Measurements from ENCODE around the gene MPRIP. TPM values are rescaled to one million over a fixed set of nuclear protein-coding genes. Genes with fewer than 3 reads are reported as not detected.

Gene MPRIP
- polyA plus RNA-seq, 1 of the 3 experiments (the other 2 are of a cell fraction) = 64.4 TPM

DNA sequence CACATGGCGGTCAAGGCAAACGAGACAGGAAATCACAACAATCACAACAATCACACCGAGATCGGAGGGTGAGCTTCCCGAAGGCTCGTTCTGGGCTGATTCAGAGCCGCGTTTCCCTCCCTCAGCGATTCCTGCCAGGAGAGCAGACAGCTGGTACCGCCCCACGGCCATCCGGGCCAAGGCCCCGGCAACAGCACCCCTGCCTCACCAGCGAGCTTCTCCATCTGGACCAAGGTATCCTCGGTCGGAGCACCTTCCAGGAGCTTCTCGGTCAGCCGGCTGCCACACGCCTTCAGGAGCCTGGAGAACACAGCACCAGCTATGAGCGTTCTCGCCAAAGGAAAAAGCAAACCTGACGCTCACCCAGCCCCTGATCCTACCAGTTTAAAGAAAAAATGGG lies 179.1 kb downstream of the MPRIP start (continued):
- TF ChIP-seq, protein P1, sequence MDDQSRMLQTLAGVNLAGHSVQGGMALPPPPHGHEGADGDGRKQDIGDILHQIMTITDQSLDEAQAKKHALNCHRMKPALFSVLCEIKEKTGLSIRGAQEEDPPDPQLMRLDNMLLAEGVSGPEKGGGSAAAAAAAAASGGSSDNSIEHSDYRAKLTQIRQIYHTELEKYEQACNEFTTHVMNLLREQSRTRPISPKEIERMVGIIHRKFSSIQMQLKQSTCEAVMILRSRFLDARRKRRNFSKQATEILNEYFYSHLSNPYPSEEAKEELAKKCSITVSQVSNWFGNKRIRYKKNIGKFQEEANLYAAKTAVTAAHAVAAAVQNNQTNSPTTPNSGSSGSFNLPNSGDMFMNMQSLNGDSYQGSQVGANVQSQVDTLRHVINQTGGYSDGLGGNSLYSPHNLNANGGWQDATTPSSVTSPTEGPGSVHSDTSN (IDR thresholded peaks at IDR 0.05) = no peak
- TF ChIP-seq FOXJ3 (CRISPR knock-in tag; IDR thresholded peaks at IDR 0.05) = no peak
- TF ChIP-seq, protein P2, sequence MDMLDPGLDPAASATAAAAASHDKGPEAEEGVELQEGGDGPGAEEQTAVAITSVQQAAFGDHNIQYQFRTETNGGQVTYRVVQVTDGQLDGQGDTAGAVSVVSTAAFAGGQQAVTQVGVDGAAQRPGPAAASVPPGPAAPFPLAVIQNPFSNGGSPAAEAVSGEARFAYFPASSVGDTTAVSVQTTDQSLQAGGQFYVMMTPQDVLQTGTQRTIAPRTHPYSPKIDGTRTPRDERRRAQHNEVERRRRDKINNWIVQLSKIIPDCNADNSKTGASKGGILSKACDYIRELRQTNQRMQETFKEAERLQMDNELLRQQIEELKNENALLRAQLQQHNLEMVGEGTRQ (IDR thresholded peaks at IDR 0.05; ENCODE audit: borderline replicate concordance, low read depth, low read length) = no peak
- no peak for TF ChIP-seq NRF1 (IDR thresholded peaks at IDR 0.05; ENCODE audit: low read depth, low read length)
- no peak for TF ChIP-seq EZH2phosphoT487 (IDR thresholded peaks at IDR 0.05; ENCODE audit: borderline replicate concordance, low read depth)
- no peak for TF ChIP-seq SIN3A (IDR thresholded peaks at IDR 0.05; ENCODE audit: borderline replicate concordance, low read depth, low read length)
- TF ChIP-seq TAF1 (IDR thresholded peaks at IDR 0.05; ENCODE audit: borderline replicate concordance, low read depth, low read length) = no peak

DNA sequence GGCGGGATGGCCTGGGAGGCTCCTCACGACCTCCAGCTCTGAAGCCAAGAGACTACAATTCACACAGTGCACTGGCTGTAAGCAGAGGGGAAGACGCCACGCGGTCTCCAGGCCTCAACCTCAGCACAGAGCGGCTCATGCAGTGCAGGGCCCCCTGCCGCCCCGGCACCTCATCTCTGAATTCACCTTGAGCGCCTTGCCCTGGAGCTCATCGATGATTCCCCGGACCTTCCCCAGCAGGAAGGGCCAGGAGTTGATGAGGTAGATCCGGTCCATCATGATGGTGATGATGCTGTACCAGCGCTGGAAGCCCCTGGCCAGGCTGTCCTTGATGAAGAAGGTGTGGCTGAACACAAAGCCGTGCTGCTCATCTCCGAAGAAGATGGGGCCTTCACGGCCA lies 181.5 kb downstream of the MPRIP start:
- H3K9ac ChIP-seq = no peak overlapping the region
- no peaks in the 10 kb centered on the region for H3K4me1 ChIP-seq (ENCODE audit: control insufficient read depth in 1 of 2, insufficient read depth in 2 of 2, low read depth in 1 of 2, low read length in 1 of 2)
- no peaks in the 10 kb centered on the region for H3F3A ChIP-seq (replicated peaks; ENCODE audit: insufficient read depth)
- TF ChIP-seq TAF1 (IDR thresholded peaks at IDR 0.05; ENCODE audit: borderline replicate concordance, low read depth, low read length) = no peak
- TF ChIP-seq TCF12 (IDR thresholded peaks at IDR 0.05) = no peak
- no peak for TF ChIP-seq RFX5 (IDR thresholded peaks at IDR 0.05; ENCODE audit: low read length)
- no peak for TF ChIP-seq FOXJ3 (CRISPR knock-in tag; IDR thresholded peaks at IDR 0.05)
- TF ChIP-seq, protein P1 (IDR thresholded peaks at IDR 0.05) = no peak
- TF ChIP-seq GATA2 (CRISPR knock-in tag; IDR thresholded peaks at IDR 0.05) = no peak
- no peak for TF ChIP-seq MEF2A (IDR thresholded peaks at IDR 0.05; ENCODE audit: borderline replicate concordance, low read depth)
- TF ChIP-seq, protein P3, sequence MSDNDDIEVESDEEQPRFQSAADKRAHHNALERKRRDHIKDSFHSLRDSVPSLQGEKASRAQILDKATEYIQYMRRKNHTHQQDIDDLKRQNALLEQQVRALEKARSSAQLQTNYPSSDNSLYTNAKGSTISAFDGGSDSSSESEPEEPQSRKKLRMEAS (IDR thresholded peaks at IDR 0.05; ENCODE audit: low read depth) = no peak
- TF ChIP-seq NFIC (IDR thresholded peaks at IDR 0.05; ENCODE audit: borderline replicate concordance) = no peak
- no peak for TF ChIP-seq NRF1 (IDR thresholded peaks at IDR 0.05; ENCODE audit: low read depth, low read length)
- TF ChIP-seq MXI1 (IDR thresholded peaks at IDR 0.05; ENCODE audit: low read depth, low read length) = no peak
- TF ChIP-seq SMC3 (IDR thresholded peaks at IDR 0.05; ENCODE audit: low read depth, low read length) = no peak
- no peak for TF ChIP-seq EZH2phosphoT487 (IDR thresholded peaks at IDR 0.05; ENCODE audit: borderline replicate concordance, low read depth)
- no peak for TF ChIP-seq RAD21 (IDR thresholded peaks at IDR 0.05; ENCODE audit: low read length)
- TF ChIP-seq ELF1 (IDR thresholded peaks at IDR 0.05) = no peak
- DNase-seq = no peak
- H3K27ac ChIP-seq (ENCODE audit: low read depth in 2 of 2, low read length in 1 of 2) = no peak overlapping the region
- H3K27me3 ChIP-seq (ENCODE audit: insufficient read depth) = no peaks in the 10 kb centered on the region
- H3K9me2 ChIP-seq = no peaks in the 10 kb centered on the region
- H3K36me3 ChIP-seq (replicated peaks in 1 of 2; ENCODE audit: control insufficient read depth in 1 of 2, insufficient read depth in 2 of 2, low read length in 1 of 2) = peaks cover 36 to 64% of the 10 kb centered on the region in 2 experiments
- no peak overlapping the region for H3K4me3 ChIP-seq (ENCODE audit: low read depth in 2 of 2, low read length in 1 of 2)
- POLR2A ChIA-PET = no interaction called here
- no peaks in the 10 kb centered on the region for H3K9me3 ChIP-seq
- no peaks in the 10 kb centered on the region for H4K20me1 ChIP-seq (ENCODE audit: insufficient read depth)
- H2AFZ ChIP-seq (ENCODE audit: low read depth) = no peak overlapping the region
- no peak overlapping the region for H3K4me2 ChIP-seq
- 0 out of 2 replicates have a peak, but pooled peaks cover 3% of the 10 kb centered on the region for H3K79me2 ChIP-seq (ENCODE audit: insufficient read depth)
- CTCF ChIA-PET = no interaction called here
- WGBS (ENCODE audit: low lambda C conversion rate) = 94% methylated on average over 12 of the region's 16 CpGs
